Middle frontal gyrus (tissue), 1 donor: ENCODE measurements around the gene ZNF521.
"Not testable (repeated sequence)": the region's sequence is repeated elsewhere in the genome, so short reads cannot be mapped to it uniquely, and the experiment has no call there.

Experiments used
- DNase-seq: peaks from one replicate; pipeline ENCODE4 v3.0.0-alpha.2; 2015; ENCODE audit warnings: low spot score; ENCODE audit errors: extremely low spot score

ZNF521 gene

DNA sequence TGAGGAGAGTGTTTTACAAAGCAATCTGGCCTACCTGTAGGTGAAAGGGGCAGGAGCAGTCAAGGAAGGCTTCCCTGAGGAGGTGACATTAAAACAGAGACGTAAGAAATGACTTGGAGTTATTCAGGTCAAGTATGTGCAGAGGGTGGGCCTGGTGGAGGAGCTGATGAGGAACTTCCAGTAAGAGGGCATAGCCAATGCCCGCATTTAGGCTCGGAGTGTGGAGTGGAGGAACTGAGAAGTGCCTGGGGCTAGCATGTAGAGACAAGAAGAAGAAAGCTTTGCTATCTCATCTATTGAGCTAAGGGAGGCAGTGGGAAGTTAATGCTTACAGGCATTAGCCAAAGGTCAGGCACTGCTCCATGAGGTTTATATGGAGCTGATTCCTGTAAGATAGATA, 312.2 kb downstream of the ZNF521 start:
- no peak for DNase-seq

DNA sequence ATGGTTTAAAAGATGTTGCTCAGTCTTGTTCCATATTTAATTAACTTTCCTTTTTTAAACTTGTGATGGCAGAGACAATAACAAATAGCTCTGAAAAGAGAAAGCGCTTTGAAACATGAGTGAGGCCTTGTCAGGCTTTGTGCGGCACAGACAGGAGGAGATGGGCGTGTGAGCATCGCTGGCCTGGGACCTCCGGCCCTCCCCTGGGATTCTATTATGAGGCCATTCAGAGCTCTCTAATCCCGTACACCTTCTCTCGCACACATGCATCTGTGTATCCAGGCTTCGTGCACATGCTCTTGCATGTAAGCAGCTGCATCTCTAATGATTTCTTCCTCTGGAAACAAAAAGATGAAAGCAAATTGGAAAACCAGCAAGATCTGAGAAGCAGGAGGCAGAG, 313.7 kb downstream of the ZNF521 start:
- no peak for DNase-seq

- no peak for DNase-seq
Measured at GRCh38 chr18:25033747-25034471, 318.1 kb downstream of the ZNF521 start.

DNA sequence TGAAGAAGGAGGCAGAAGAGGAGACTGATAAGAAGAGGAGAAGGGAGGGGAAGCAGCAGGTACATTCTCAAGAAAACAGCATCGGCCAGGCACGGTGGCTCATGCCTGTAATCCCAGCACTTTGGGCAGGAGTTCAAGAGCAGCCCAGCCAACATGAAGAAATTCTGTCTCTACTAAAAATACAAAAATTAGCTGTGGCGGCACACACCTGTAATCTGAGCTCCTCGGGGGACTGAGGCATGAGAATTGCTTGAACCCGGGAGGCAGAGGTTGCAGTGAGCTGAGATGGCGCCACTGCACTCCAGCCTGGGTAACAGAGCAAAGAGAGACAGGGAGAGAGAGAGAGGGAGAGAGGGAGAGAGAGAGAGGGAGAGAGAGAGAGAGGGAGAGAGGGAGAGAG, 318.8 kb downstream of the ZNF521 start:
- not testable (repeated sequence) for DNase-seq

- no peak for DNase-seq
Measured at GRCh38 chr18:25029802-25030201, 322.2 kb downstream of the ZNF521 start.

DNA sequence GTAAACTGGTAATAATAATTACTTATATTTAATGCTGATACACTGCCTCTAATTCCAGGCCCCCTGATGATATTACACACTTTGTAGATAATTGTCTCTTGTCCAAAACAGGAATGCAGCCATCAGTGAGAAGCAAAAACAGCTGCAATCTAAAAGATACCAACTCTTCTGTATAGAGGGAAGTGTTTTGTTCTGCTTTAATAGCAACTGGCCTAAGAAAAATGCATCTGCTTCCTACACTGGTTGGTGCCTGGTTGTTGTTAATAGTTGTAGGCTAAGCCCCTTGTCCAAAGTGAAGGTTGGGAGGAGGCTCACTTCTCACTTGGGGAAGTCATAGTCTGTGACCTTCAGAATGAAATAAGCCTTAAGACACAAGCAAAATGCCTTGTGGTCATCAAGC, 332.0 kb downstream of the ZNF521 start:
- DNase-seq = no peak

GRCh38 chr18:25019086-25019860, 332.7 kb downstream of the ZNF521 start:
- DNase-seq = no peak

- no peak for DNase-seq
Measured at GRCh38 chr18:25016666-25017065, 335.3 kb downstream of the ZNF521 start.

DNA sequence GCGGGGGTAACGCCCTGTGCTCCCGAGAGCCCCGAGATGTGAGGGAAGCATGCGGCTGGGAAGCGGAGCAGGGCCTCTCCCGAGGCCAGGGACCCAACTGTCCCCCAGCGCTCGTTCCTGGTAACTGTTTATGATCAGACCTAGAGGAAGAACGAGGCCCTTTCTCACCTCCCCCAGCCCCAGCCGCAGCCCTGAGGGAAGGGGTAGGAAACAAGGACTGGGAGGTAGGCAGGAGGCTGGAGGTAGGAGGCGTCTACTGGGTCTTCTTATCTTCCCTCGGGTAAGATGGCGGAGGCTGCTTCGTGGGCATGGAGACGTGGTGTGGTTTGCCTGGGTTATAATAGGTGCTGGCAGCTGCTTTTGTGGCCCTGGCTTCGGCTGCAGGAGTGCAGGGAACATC, 335.8 kb downstream of the ZNF521 start:
- DNase-seq = no peak
